HG03439 (cell line): Measurements from ENCODE around the gene TMEM119.
"Not testable (repeated sequence)": the region's sequence is repeated elsewhere in the genome, so short reads cannot be mapped to it uniquely, and the experiment has no call there.

Experiments
- ATAC-seq: cut with Tn5 transposase; IDR thresholded peaks from one replicate; pipeline ENCODE4 v1.9.1; 2021; ENCODE audit warnings: mild to moderate bottlenecking, moderate library complexity; ENCODE audit not compliant: unreplicated experiment

Gene TMEM119

GRCh38 chr12:108635201-108635996 lies 37.5 kb upstream of the TMEM119 start:
- peak; percentile 43 for ATAC-seq

GRCh38 chr12:108634341-108634751 lies 36.5 kb upstream of the TMEM119 start:
- ATAC-seq: no peak

GRCh38 chr12:108633534-108634248 lies 35.8 kb upstream of the TMEM119 start, which contains the start of gene SELPLG:
SELPLG (minus strand) TSS chr12:108633894; CDS start chr12:108624307, 9,587 bp downstream.
- ATAC-seq: peak; percentile 51

- no peak for ATAC-seq
Observed at GRCh38 chr12:108633081-108633533, 35.2 kb upstream of the TMEM119 start.

- ATAC-seq: not testable (repeated sequence)
Observed at GRCh38 chr12:108631261-108631660, 33.4 kb upstream of the TMEM119 start.

- ATAC-seq: no peak
Observed at GRCh38 chr12:108630481-108631207, 32.8 kb upstream of the TMEM119 start.

GRCh38 chr12:108629824-108630476 lies 32.1 kb upstream of the TMEM119 start:
- no peak for ATAC-seq

GRCh38 chr12:108629151-108629550 lies 31.3 kb upstream of the TMEM119 start:
- ATAC-seq: no peak

GRCh38 chr12:108627134-108627920 lies 29.4 kb upstream of the TMEM119 start:
- ATAC-seq: no peak

GRCh38 chr12:108625228-108625627 lies 27.3 kb upstream of the TMEM119 start:
- no peak for ATAC-seq

- no peak for ATAC-seq
Observed at GRCh38 chr12:108623577-108623976, 25.7 kb upstream of the TMEM119 start.

- ATAC-seq: no peak
Observed at GRCh38 chr12:108622921-108623514, 25.1 kb upstream of the TMEM119 start.

- no peak for ATAC-seq
Observed at GRCh38 chr12:108622421-108622820, 24.5 kb upstream of the TMEM119 start.

- ATAC-seq: no peak
Observed at GRCh38 chr12:108621161-108621560, 23.3 kb upstream of the TMEM119 start.

GRCh38 chr12:108620236-108620879 lies 22.5 kb upstream of the TMEM119 start:
- ATAC-seq: no peak

- no peak for ATAC-seq
Observed at GRCh38 chr12:108619369-108620160, 21.7 kb upstream of the TMEM119 start.

GRCh38 chr12:108618953-108619274 lies 21.0 kb upstream of the TMEM119 start:
- not testable (repeated sequence) for ATAC-seq
